CD8-positive, alpha-beta memory T cell (primary cell): Measurements from ENCODE around the gene TTLL8. TPM values are rescaled to one million over a fixed set of nuclear protein-coding genes. Genes with fewer than 3 reads are reported as not detected.
A peak's percentile ranks its signal among the peaks of the same experiment; 100 is the strongest.

Experiments
- CTCF ChIA-PET: fragments of 350-600 bp; sonication (Branson Sonifier 250); formaldehyde crosslinking; loops from one replicate; lab custom pipeline; 2021; ENCODE audit warnings: antibody characterized with exemption; lab: Charles Lee
- POLR2A ChIA-PET: fragments of 350-600 bp; sonication (Branson Sonifier 250); formaldehyde crosslinking; loops from one replicate; lab custom pipeline; 2021; ENCODE audit warnings: antibody characterized with exemption; lab: Charles Lee
- DNase-seq, 5 donors: peaks; one replicate each; pipeline versions ENCODE4 v3.0.0 to v3.0.0-alpha.2; 2020 to 2022; ENCODE audit warnings: mixed read lengths in 1 of 5
- H3K27ac ChIP-seq: one replicate; pipeline ENCODE4 v1.7.0; 2013; ENCODE audit warnings: low read depth, mild to moderate bottlenecking, low read length, moderate library complexity
- H3K27me3 ChIP-seq: 2 replicates; pipeline ENCODE4 v1.7.0; 2013; ENCODE audit warnings: low read length, mild to moderate bottlenecking; ENCODE audit not compliant: insufficient read depth, poor library complexity, severe bottlenecking
- H3K36me3 ChIP-seq: 2 replicates; pipeline ENCODE4 v1.7.0; 2013; ENCODE audit warnings: mild to moderate bottlenecking, low read length, moderate library complexity; ENCODE audit not compliant: insufficient read depth
- H3K4me1 ChIP-seq: 2 replicates; pipeline ENCODE4 v1.7.0; 2013; ENCODE audit warnings: mild to moderate bottlenecking, low read length, moderate library complexity; ENCODE audit not compliant: insufficient read depth
- H3K4me3 ChIP-seq: 2 replicates; pipeline ENCODE4 v1.7.0; 2013; ENCODE audit warnings: mild to moderate bottlenecking, low read length
- H3K9me3 ChIP-seq: 2 replicates; pipeline ENCODE4 v1.7.0; 2013; ENCODE audit warnings: mild to moderate bottlenecking, low read length
- H3K27ac Mint-ChIP-seq, 8 donors: one replicate each; pipeline ENCODE4 v1.8.0; 2020 to 2021; ENCODE audit warnings: mixed read lengths in 8 of 8, mild to moderate bottlenecking in 6 of 8, inconsistent platforms in 3 of 8, moderate library complexity in 3 of 8
- H3K27me3 Mint-ChIP-seq, 2 donors: one replicate each; pipeline ENCODE4 v1.8.0; 2020 to 2021; ENCODE audit warnings: mixed read lengths in 2 of 2, mild to moderate bottlenecking in 1 of 2, moderate library complexity in 1 of 2
- H3K36me3 Mint-ChIP-seq, 3 donors: one replicate each; pipeline ENCODE4 v1.8.0; 2020 to 2021; ENCODE audit warnings: mixed read lengths in 3 of 3, inconsistent platforms in 1 of 3, mild to moderate bottlenecking in 1 of 3
- H3K4me1 Mint-ChIP-seq, 3 donors: one replicate each; pipeline ENCODE4 v1.8.0; 2020 to 2021; ENCODE audit warnings: mixed read lengths in 3 of 3, inconsistent platforms in 1 of 3, mild to moderate bottlenecking in 1 of 3
- H3K4me3 Mint-ChIP-seq, 7 donors: one replicate each; pipeline ENCODE4 v1.8.0; 2020 to 2021; ENCODE audit warnings: mixed read lengths in 7 of 7, mild to moderate bottlenecking in 6 of 7, moderate library complexity in 4 of 7, inconsistent platforms in 2 of 7
- H3K9me3 Mint-ChIP-seq, 5 donors: one replicate each; pipeline ENCODE4 v1.8.0; 2020 to 2022; ENCODE audit warnings: mixed read lengths in 5 of 5, mild to moderate bottlenecking in 3 of 5, moderate library complexity in 2 of 5, inconsistent platforms in 1 of 5
- polyA plus RNA-seq: library from polyadenylated mRNA; unstranded; fragments of 300-500 nt; fragmentation: Illumina TruSeq; gene quantifications from one replicate; pipeline ENCODE4 v1.2.3, GENCODE V29; 2021
- total RNA-seq, 2 experiments: library from RNA; stranded (reverse); gene quantifications; one replicate each; pipeline ENCODE4 v1.2.3, GENCODE V29; 2021

TTLL8 gene
- total and polyA plus RNA-seq, 3 experiments from 2014 or later: not detected

DNA sequence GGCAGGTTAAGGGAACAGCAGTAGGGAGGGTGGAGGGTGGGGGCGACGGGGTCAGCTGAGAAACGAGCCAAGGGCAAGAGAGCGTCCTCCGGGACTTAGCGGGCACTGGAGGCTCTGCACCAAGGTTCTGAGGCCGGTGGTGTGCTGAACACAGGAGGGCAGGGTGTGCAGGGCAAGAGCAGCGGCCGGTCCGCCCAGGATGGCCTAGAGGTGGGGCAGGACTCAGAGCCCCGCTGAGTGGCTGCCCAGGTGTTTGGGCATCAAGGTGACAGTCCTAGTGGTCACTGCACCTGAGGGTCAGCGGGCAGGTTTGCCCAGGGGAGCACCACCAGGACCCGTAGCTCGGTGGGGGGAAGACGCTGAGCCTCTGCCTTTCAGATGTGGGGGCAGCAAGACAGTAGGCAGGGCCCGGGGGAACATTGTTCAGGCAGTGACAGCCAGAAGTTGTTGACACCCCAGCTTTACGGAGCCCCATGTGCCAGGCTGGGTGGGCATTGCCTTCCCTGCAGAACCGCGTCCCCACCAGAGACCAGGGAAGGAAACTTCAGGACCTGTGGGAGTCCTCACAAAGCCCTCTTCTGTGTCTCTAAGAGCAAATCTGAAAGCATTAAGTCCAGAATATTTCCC lies 4.5 kb upstream of the TTLL8 start:
- Histone ChIP-seq H3K4me3 (no peak overlapping the region), H3K27me3 (peaks cover 2% of the 10 kb centered on the region), H3K27ac (no peak overlapping the region), H3K4me1 (no peaks in the 10 kb centered on the region), H3K36me3 (no peaks in the 10 kb centered on the region), H3K9me3 (no peaks in the 10 kb centered on the region)
- CTCF ChIA-PET: no interaction called here
- POLR2A ChIA-PET: no interaction called here
- peaks cover 0 to 11% (median 0%) of the 10 kb centered on the region in 3 donors for H3K4me1 Mint-ChIP-seq
- DNase-seq: no peak
- no peaks in the 10 kb centered on the region for H3K36me3 Mint-ChIP-seq
- H3K4me3 Mint-ChIP-seq: no peak overlapping the region
- peaks cover 7 to 15% of the 10 kb centered on the region in 2 donors for H3K27me3 Mint-ChIP-seq
- H3K27ac Mint-ChIP-seq: no peak overlapping the region
- H3K9me3 Mint-ChIP-seq: no peaks in the 10 kb centered on the region

DNA sequence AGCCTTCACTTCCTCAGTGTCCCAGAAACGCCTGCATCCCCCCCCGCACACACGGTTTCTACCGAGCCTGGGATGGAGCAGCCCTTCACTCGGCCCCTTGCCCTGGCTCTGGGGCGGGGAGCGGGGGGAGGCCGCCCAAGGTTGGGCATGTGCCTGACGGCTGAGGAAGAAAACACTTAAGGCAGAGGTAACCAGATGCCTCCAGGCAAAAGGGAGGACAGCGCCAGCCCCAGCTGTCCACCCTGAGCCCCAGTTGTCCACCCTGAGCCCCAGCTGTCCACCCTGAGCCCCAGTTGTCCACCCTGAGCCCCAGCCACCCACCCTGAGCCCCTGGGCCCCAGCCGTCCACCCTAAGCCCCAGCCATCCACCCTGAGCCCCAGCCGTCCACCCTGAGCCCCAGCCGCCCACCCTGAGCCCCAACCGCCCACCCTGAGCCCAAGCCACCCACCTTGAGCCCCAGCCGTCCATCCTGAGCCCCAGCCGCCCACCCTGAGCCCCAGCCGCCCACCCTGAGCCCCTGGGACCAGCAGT lies 3.8 kb upstream of the TTLL8 start:
- no peak overlapping the region for H3K27ac Mint-ChIP-seq
- no peaks in the 10 kb centered on the region for H3K9me3 Mint-ChIP-seq
- H3K27me3 ChIP-seq: peaks cover 4% of the 10 kb centered on the region
- H3K36me3 ChIP-seq: no peaks in the 10 kb centered on the region
- ChIA-PET POLR2A (no interaction called here), CTCF (no interaction called here)
- no peak overlapping the region for H3K4me3 ChIP-seq
- peaks cover 0 to 12% (median 0%) of the 10 kb centered on the region in 3 donors for H3K4me1 Mint-ChIP-seq
- no peak overlapping the region for H3K27ac ChIP-seq
- no peak overlapping the region for H3K4me3 Mint-ChIP-seq
- H3K4me1 ChIP-seq: no peaks in the 10 kb centered on the region
- H3K27me3 Mint-ChIP-seq: peaks cover 7 to 15% of the 10 kb centered on the region in 2 donors
- DNase-seq: no peak
- H3K36me3 Mint-ChIP-seq: no peaks in the 10 kb centered on the region
- no peaks in the 10 kb centered on the region for H3K9me3 ChIP-seq

DNA sequence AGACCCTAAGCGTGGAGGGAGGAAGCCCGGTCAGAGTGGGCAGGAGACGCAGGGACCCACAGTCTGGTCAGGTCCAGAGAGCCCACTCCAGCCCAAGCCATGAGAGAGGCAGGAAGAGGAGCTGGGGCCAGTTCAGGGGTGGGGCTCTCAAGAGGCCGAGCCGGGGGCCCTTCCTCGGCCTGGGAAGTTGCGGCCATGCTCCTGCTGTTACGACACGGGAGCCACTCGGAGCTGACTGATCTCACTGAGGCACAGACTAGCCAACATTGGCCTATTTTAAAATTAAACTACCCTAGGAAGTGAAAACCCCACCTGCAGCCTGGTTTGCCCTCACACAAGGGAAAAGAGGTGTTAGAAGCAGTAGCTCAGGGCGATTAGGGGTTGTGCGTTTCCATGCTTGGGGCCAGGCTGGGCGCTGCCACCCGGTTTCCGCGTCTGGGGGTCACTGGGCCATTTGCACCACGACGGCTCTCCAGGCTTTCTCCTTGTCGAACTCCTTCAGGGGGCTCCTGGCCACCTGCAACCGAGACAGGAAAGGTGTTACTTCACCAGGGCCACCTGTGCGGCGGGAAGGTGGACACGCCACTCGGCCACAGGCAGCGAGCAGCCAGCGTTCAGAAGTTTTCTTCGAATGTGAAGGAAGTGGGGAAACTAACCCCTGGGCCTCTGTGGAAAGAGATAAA lies 3.2 kb upstream of the TTLL8 start:
- Mint-ChIP-seq H3K9me3 (no peaks in the 10 kb centered on the region), H3K36me3 (no peaks in the 10 kb centered on the region), H3K4me1 (peaks cover 0 to 12% (median 0%) of the 10 kb centered on the region in 3 donors), H3K27ac (no peak overlapping the region), H3K4me3 (no peak overlapping the region), H3K27me3 (peaks cover 7 to 21% of the 10 kb centered on the region in 2 donors)
- Histone ChIP-seq H3K27ac (no peak overlapping the region), H3K9me3 (no peaks in the 10 kb centered on the region), H3K36me3 (no peaks in the 10 kb centered on the region), H3K4me1 (no peaks in the 10 kb centered on the region), H3K27me3 (peaks cover 4% of the 10 kb centered on the region), H3K4me3 (no peak overlapping the region)
- no peak for DNase-seq
- ChIA-PET CTCF (no interaction called here), POLR2A (no interaction called here)

DNA sequence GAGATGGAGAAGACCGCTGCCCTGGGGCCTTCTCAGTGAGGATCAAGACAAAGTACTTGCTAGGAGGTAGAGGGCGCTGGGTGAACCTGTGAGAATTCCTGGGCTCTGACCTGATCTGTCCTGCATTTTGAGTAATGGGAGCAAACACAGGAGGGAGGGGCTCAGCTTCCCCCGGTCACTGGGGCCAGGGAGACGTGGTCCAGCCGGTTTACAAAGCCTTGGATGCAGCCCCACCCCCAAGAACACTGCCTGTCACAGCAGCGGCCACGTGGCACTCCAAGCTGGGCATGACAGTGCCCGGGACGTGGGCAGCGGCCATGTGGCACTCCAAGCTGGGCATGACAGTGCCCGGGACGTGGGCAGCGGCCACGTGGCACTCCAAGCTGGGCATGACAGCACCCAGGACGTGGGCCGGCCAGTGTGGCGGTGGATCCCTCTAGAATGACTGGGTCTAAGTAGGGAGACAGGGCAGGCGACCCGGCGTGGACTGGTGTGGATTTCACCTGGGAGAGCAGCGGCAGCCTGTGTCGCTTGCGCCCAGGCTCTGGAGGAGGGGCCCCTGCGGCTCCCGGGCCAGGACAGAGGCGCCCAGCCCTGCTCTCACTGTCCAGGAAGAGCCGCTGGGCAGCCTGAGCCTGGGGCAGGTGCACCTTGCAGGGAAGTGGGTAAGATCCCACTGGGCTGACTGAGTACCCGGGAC lies 2.5 kb upstream of the TTLL8 start:
- H3K27me3 Mint-ChIP-seq: peaks cover 8 to 28% of the 10 kb centered on the region in 2 donors
- H3K4me1 Mint-ChIP-seq: peaks cover 0 to 12% (median 0%) of the 10 kb centered on the region in 3 donors
- CTCF ChIA-PET: no interaction called here
- H3K4me3 ChIP-seq: no peak overlapping the region
- no peaks in the 10 kb centered on the region for H3K9me3 ChIP-seq
- POLR2A ChIA-PET: no interaction called here
- no peak overlapping the region for H3K27ac Mint-ChIP-seq
- no peaks in the 10 kb centered on the region for H3K4me1 ChIP-seq
- H3K27me3 ChIP-seq: peaks cover 4% of the 10 kb centered on the region
- no peak for DNase-seq
- H3K27ac ChIP-seq: no peak overlapping the region
- H3K36me3 ChIP-seq: no peaks in the 10 kb centered on the region
- H3K4me3 Mint-ChIP-seq: no peak overlapping the region
- no peaks in the 10 kb centered on the region for H3K9me3 Mint-ChIP-seq
- H3K36me3 Mint-ChIP-seq: no peaks in the 10 kb centered on the region

DNA sequence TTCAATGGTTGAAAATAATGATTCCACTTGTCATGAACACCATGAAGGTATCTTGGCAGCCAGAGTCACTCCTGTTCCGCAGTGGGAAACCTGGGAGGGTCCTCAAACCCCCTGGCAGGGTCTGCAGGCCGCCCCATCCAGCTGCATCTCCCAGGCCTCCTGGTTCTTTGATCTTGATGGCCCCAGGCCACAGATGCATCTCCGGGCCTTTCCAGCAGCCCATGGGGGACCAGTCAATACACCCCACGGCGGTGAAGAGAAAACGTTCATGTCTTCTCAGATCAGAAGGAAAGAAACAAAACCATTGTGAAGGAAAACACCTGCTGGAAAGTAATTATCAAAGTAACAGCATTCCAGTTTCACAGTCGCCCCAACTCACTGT lies 1.8 kb upstream of the TTLL8 start:
- Histone ChIP-seq H3K4me1 (no peaks in the 10 kb centered on the region), H3K36me3 (no peaks in the 10 kb centered on the region), H3K27ac (no peak overlapping the region), H3K9me3 (no peaks in the 10 kb centered on the region), H3K27me3 (peaks cover 4% of the 10 kb centered on the region), H3K4me3 (no peak overlapping the region)
- CTCF ChIA-PET: no interaction called here
- peaks cover 15 to 34% of the 10 kb centered on the region in 2 donors for H3K27me3 Mint-ChIP-seq
- H3K4me1 Mint-ChIP-seq: peaks cover 0 to 12% (median 0%) of the 10 kb centered on the region in 3 donors
- H3K36me3 Mint-ChIP-seq: no peaks in the 10 kb centered on the region
- no peak overlapping the region for H3K27ac Mint-ChIP-seq
- DNase-seq: no peak
- POLR2A ChIA-PET: no interaction called here
- H3K4me3 Mint-ChIP-seq: no peak overlapping the region
- H3K9me3 Mint-ChIP-seq: no peaks in the 10 kb centered on the region

DNA sequence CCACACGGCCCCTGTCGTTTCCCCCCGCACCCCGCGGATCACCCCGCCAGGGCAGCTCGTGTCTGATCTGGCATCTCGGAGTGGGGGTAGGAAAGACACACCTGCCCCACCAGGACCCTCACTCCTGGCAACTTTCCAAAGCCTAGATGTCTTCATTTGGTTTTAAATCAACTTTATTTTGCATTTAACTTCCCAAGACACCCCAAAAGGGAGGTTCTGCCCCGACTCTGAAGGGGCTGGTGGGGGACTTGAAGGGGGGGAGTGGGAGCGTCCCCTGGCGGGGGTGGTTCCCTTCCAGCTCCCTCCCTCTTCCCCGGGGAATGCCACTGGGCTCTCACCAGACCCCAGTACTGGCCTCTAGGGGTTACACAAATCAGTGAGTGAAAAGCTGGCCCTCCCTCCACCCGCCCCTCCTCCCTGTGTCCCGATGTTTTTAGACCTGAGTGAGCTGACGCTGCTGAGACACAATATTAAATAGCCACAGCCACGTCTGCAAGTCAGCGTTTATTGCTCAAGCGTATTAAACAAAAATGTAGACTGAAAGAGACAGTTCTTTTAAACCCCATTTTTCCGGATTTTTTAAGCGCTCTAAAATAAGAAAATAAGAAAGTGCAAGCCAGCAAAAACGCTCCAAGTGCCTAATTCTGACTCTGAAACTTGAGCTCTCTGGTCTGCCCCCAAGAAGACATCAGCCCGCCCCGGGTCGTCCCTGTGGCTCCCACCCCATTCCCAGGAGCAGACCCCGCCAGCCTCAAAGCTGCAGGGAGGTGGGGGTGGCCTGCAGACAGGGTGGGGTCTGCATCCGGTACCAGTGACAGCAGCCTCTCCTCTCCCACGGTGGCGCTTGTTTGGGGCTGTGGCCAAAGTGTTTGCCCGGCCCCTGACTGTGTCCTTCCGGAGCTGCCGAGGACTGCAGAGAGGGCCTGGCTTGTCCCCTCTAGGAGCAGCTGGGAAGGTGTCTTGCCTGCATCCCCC lies 1.1 kb upstream of the TTLL8 start:
- H3K27me3 ChIP-seq: peaks cover 4% of the 10 kb centered on the region
- H3K27ac Mint-ChIP-seq: no peak overlapping the region
- no peaks in the 10 kb centered on the region for H3K4me1 ChIP-seq
- no peak overlapping the region for H3K27ac ChIP-seq
- H3K4me3 ChIP-seq: no peak overlapping the region
- no peak overlapping the region for H3K4me3 Mint-ChIP-seq
- no peaks in the 10 kb centered on the region for H3K36me3 ChIP-seq
- H3K27me3 Mint-ChIP-seq: peaks cover 15 to 39% of the 10 kb centered on the region in 2 donors
- no peaks in the 10 kb centered on the region for H3K36me3 Mint-ChIP-seq
- H3K4me1 Mint-ChIP-seq: peaks cover 0 to 12% (median 0%) of the 10 kb centered on the region in 3 donors
- DNase-seq: no peak
- peaks cover 0 to 1% (median 0%) of the 10 kb centered on the region in 5 donors for H3K9me3 Mint-ChIP-seq
- no peaks in the 10 kb centered on the region for H3K9me3 ChIP-seq
- POLR2A ChIA-PET: no interaction called here
- CTCF ChIA-PET: no interaction called here

DNA sequence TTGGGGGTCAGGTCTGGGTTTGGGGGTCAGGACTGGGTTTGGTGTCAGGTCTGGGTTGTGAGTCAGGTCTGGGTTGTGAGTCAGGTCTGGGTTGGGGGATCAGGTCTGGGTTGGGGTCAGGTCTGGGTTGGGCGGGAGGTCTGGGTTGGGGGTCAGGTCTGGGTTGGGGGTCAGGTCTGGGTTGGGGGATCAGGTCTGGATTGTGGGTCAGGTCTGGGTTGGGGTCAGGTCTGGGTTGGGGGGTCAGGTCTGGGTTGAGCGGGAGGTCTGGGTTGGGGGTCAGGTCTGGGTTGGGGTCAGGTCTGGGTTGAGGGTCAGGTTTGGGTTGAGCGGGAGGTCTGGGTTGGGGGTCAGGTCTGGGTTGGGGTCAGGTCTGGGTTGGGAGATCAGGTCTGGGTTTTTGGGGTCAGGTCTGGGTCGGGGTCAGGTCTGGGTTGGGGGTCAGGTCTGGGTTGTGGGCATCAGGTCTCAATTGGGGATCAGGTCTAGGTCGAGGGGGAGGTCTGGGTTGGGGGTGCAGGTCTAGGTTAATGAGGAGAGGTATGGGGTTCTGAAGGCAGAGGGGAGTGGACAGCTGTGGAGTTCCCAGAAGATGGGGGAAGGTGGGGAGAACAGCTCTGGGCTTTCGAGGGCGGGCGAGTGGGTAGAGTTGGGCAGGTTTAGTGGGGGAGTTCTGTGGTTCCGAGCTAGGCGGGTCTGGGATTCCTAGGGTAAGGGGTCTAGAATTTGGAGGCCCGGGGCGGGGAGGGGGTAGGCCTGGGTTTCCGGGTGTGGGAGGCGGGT lies 629 bp downstream of the TTLL8 start:
- Mint-ChIP-seq H3K27ac (no peak overlapping the region), H3K36me3 (peaks cover 0 to 3% (median 0%) of the 10 kb centered on the region in 3 donors), H3K27me3 (peaks cover 15 to 51% of the 10 kb centered on the region in 2 donors), H3K4me1 (peaks cover 0 to 12% (median 0%) of the 10 kb centered on the region in 3 donors), H3K4me3 (peak overlapping the region in 2 of 7 donors; percentile 24 to 27), H3K9me3 (peaks cover under 1 to 8% (median 4%) of the 10 kb centered on the region in 5 donors)
- ChIA-PET POLR2A (no interaction called here), CTCF (no interaction called here)
- no peak for DNase-seq
- H3K27ac ChIP-seq: no peak overlapping the region
- H3K4me3 ChIP-seq: no peak overlapping the region
- no peaks in the 10 kb centered on the region for H3K9me3 ChIP-seq
- no peaks in the 10 kb centered on the region for H3K4me1 ChIP-seq
- no peaks in the 10 kb centered on the region for H3K36me3 ChIP-seq
- H3K27me3 ChIP-seq: peaks cover 4% of the 10 kb centered on the region
